Measurements from ENCODE around the gene TPM1.

Gene TPM1

GRCh38 chr15:63015618-63016017, 26.9 kb upstream of the TPM1 start:
- TF ChIP-seq CTCF (IDR thresholded peaks at IDR 0.05; ENCODE audit: low read depth, low read length) = no peak
- in situ Hi-C loops (cut with HindIII; ENCODE audit: low sequenced_read_pairs) = no loop called here
- no peak overlapping the region for H3K4me3 ChIP-seq (ENCODE audit: low read depth, low read length)
- DNase-seq (ENCODE audit: low read depth, low spot score) = peak; percentile 69

- no peak overlapping the region for H3K4me3 ChIP-seq (ENCODE audit: low read depth, low read length)
- in situ Hi-C loops (cut with HindIII; ENCODE audit: low sequenced_read_pairs) = no loop called here
- no peak for TF ChIP-seq CTCF (IDR thresholded peaks at IDR 0.05; ENCODE audit: low read depth, low read length)
- DNase-seq (ENCODE audit: low read depth, low spot score) = no peak
Observed at GRCh38 chr15:63016234-63016633, 26.3 kb upstream of the TPM1 start.

- H3K4me3 ChIP-seq (ENCODE audit: low read depth, low read length) = no peak overlapping the region
- in situ Hi-C loops (cut with HindIII; ENCODE audit: low sequenced_read_pairs) = no loop called here
- TF ChIP-seq CTCF (IDR thresholded peaks at IDR 0.05; ENCODE audit: low read depth, low read length) = no peak
- DNase-seq (ENCODE audit: low read depth, low spot score) = peak; percentile 59
Observed at GRCh38 chr15:63018639-63019038, 23.9 kb upstream of the TPM1 start.

GRCh38 chr15:63019511-63020109, 22.9 kb upstream of the TPM1 start:
- DNase-seq (ENCODE audit: low read depth, low spot score) = peak; percentile 94
- H3K4me3 ChIP-seq (ENCODE audit: low read depth, low read length) = no peak overlapping the region
- no peak for TF ChIP-seq CTCF (IDR thresholded peaks at IDR 0.05; ENCODE audit: low read depth, low read length)
- in situ Hi-C loops (cut with HindIII; ENCODE audit: low sequenced_read_pairs) = no loop called here

- TF ChIP-seq CTCF (IDR thresholded peaks at IDR 0.05; ENCODE audit: low read depth, low read length) = no peak
- no peak overlapping the region for H3K4me3 ChIP-seq (ENCODE audit: low read depth, low read length)
- no peak for DNase-seq (ENCODE audit: low read depth, low spot score)
- in situ Hi-C loops (cut with HindIII; ENCODE audit: low sequenced_read_pairs) = no loop called here
Observed at GRCh38 chr15:63020128-63020527, 22.4 kb upstream of the TPM1 start.

- no peak overlapping the region for H3K4me3 ChIP-seq (ENCODE audit: low read depth, low read length)
- no peak for DNase-seq (ENCODE audit: low read depth, low spot score)
- TF ChIP-seq CTCF (IDR thresholded peaks at IDR 0.05; ENCODE audit: low read depth, low read length) = no peak
- in situ Hi-C loops (cut with HindIII; ENCODE audit: low sequenced_read_pairs) = no loop called here
Observed at GRCh38 chr15:63020759-63021430, 21.7 kb upstream of the TPM1 start.

All from astrocyte of the spinal cord (primary cell).